Right ventricle myocardium inferior (tissue), 1 donor: Measurements from ENCODE around the gene EHBP1L1. TPM values are rescaled to one million over a fixed set of nuclear protein-coding genes. Genes with fewer than 3 reads are reported as not detected.

ENCODE experiments used
- ATAC-seq: fragments of 200-7000 bp; cut with Tn5 transposase; one replicate; pipeline ENCODE4 v1.9.1; 2020; ENCODE audit warnings: mild to moderate bottlenecking, moderate library complexity
- DNase-seq: peaks from one replicate; pipeline ENCODE4 v3.0.0; 2021; ENCODE audit errors: missing footprints
- intact Hi-C: fragments of 100-400 bp; cut with DNase I; formaldehyde crosslinking; loops from one replicate; pipeline ENCODE4 v1.11.0; 2022
- total RNA-seq: library from RNA; stranded (reverse); fragmentation: NEBNext Ultra II Directional; extraction: Animal tissue kit (Norgen Biotek cat#: 25700); gene quantifications from one replicate; pipeline ENCODE4 v1.2.1, GENCODE V29; 2021
- donor health status: DM: no; HTN: yes; CAD: no; lungs with severe emphysema.

EHBP1L1 gene
- total RNA-seq, 1 donor from 2014 or later, result 61.0 TPM

GRCh38 chr11:65572356-65573051, 3.3 kb upstream of the EHBP1L1 start, which contains the start of gene FAM89B:
TSS of gene FAM89B (plus strand) at chr11:65572538. CDS start at chr11:65572670, 132 bp downstream.
- peak; percentile 35 for ATAC-seq
- peak; percentile 96 for DNase-seq
- intact Hi-C loops, result loop anchor here (1.0 to 5.0 kb wide), 3 partner anchors 42 to 155 kb away; partner anchors contain the start of gene MAP3K11

GRCh38 chr11:65573391-65574079, 2.3 kb upstream of the EHBP1L1 start:
- intact Hi-C loops, result loop anchor here (1.0 to 5.0 kb wide), 4 partner anchors 33 to 156 kb away; partner anchors contain the start of gene MAP3K11
- ATAC-seq (no peak), DNase-seq (peak; percentile 68)

- DNase-seq (peak; percentile 98), ATAC-seq (peak; percentile 65)
- intact Hi-C loops, result loop anchor here (1.0 to 5.0 kb wide), 3 partner anchors 34 to 157 kb away; no protein-coding TSS in a partner anchor
Observed at GRCh38 chr11:65574109-65574810, 1.6 kb upstream of the EHBP1L1 start.

GRCh38 chr11:65574811-65575567, 864 bp upstream of the EHBP1L1 start:
- ATAC-seq, result no peak
- intact Hi-C loops, result loop anchor here (1.0 to 5.0 kb wide), 3 partner anchors 35 to 158 kb away; no protein-coding TSS in a partner anchor

GRCh38 chr11:65576232-65576866, 496 bp downstream of the EHBP1L1 start:
- intact Hi-C loops, result no loop called here
- peak; percentile 77 for DNase-seq
- no peak for ATAC-seq

More at GRCh38 chr11:65574811-65575567, 864 bp upstream of the EHBP1L1 start:
- peak; percentile 72 for DNase-seq

GRCh38 chr11:65576867-65577755, 1.3 kb downstream of the EHBP1L1 start:
- ATAC-seq (peak; percentile 19), DNase-seq (peak; percentile 87)
- intact Hi-C loops, result no loop called here

GRCh38 chr11:65577756-65578109, 1.9 kb downstream of the EHBP1L1 start:
- ATAC-seq, result no peak
- peak; percentile 50 for DNase-seq
- intact Hi-C loops, result no loop called here

GRCh38 chr11:65578134-65578533, 2.3 kb downstream of the EHBP1L1 start:
- intact Hi-C loops, result no loop called here
- ATAC-seq (no peak), DNase-seq (peak; percentile 42)

- no peak for DNase-seq
- intact Hi-C loops, result no loop called here
- no peak for ATAC-seq
Observed at GRCh38 chr11:65578667-65579066, 2.8 kb downstream of the EHBP1L1 start.

GRCh38 chr11:65579291-65579690, 3.4 kb downstream of the EHBP1L1 start:
- ATAC-seq, result no peak
- intact Hi-C loops, result no loop called here
- DNase-seq, result no peak

GRCh38 chr11:65580031-65580692, 4.3 kb downstream of the EHBP1L1 start:
- intact Hi-C loops, result no loop called here
- ATAC-seq (no peak), DNase-seq (no peak)

GRCh38 chr11:65580756-65581155, 4.9 kb downstream of the EHBP1L1 start:
- DNase-seq (no peak), ATAC-seq (no peak)
- intact Hi-C loops, result no loop called here

- intact Hi-C loops, result no loop called here
- DNase-seq (no peak), ATAC-seq (no peak)
Observed at GRCh38 chr11:65581928-65582327, 6.1 kb downstream of the EHBP1L1 start.

GRCh38 chr11:65583589-65583988, 7.7 kb downstream of the EHBP1L1 start:
- no peak for ATAC-seq
- intact Hi-C loops, result no loop called here
- no peak for DNase-seq

- no peak for ATAC-seq
- intact Hi-C loops, result no loop called here
Observed at GRCh38 chr11:65584106-65584505, 8.3 kb downstream of the EHBP1L1 start.

GRCh38 chr11:65584723-65585171, 8.9 kb downstream of the EHBP1L1 start:
- DNase-seq (no peak), ATAC-seq (no peak)
- intact Hi-C loops, result no loop called here

More at GRCh38 chr11:65584106-65584505, 8.3 kb downstream of the EHBP1L1 start:
- no peak for DNase-seq
